Glutamatergic neuron (in vitro differentiated cells): ENCODE results near the gene ABCD3. TPM values are rescaled to one million over a fixed set of nuclear protein-coding genes. Genes with fewer than 3 reads are reported as not detected.
A peak's percentile ranks its signal among the peaks of the same experiment; 100 is the strongest.

Experiments used
- DNase-seq: peaks from one replicate; pipeline ENCODE4 v3.0.0; 2022
- H3K27ac Mint-ChIP-seq: one replicate; pipeline ENCODE4 v1.8.0; 2020; ENCODE audit warnings: mild to moderate bottlenecking, mixed read lengths, inconsistent platforms; ENCODE audit not compliant: unreplicated experiment
- H3K27me3 Mint-ChIP-seq: one replicate; pipeline ENCODE4 v1.8.0; 2020; ENCODE audit warnings: mild to moderate bottlenecking, moderate library complexity, mixed read lengths, inconsistent platforms; ENCODE audit not compliant: unreplicated experiment
- H3K36me3 Mint-ChIP-seq: one replicate; pipeline ENCODE4 v1.8.0; 2020; ENCODE audit warnings: mild to moderate bottlenecking, mixed read lengths, inconsistent platforms; ENCODE audit not compliant: unreplicated experiment
- H3K4me1 Mint-ChIP-seq: one replicate; pipeline ENCODE4 v1.8.0; 2020; ENCODE audit warnings: mild to moderate bottlenecking, low read depth, mixed read lengths, inconsistent platforms; ENCODE audit not compliant: unreplicated experiment
- H3K4me3 Mint-ChIP-seq: one replicate; pipeline ENCODE4 v1.8.0; 2020; ENCODE audit warnings: mild to moderate bottlenecking, mixed read lengths, inconsistent platforms; ENCODE audit not compliant: unreplicated experiment
- H3K9me3 Mint-ChIP-seq: one replicate; pipeline ENCODE4 v1.8.0; 2020; ENCODE audit warnings: mild to moderate bottlenecking, moderate library complexity, mixed read lengths, inconsistent platforms; ENCODE audit not compliant: unreplicated experiment
- total RNA-seq: library from RNA; stranded (reverse); fragmentation: NEBNext Ultra II Directional; extraction: Animal tissue kit (Norgen Biotek cat#: 25700); gene quantifications from one replicate; pipeline ENCODE4 v1.2.1, GENCODE V29; 2021; ENCODE audit not compliant: unreplicated experiment
- TF ChIP-seq, protein P1 (sequence below): fragments of 200-600 bp; sonication (generic); IDR thresholded peaks from one replicate; pipeline ENCODE4 v1.5.0; 2021; ENCODE audit not compliant: partially characterized antibody, unreplicated experiment

The ABCD3 gene
- total RNA-seq, 1 donor from 2014 or later, result 26.0 TPM

DNA sequence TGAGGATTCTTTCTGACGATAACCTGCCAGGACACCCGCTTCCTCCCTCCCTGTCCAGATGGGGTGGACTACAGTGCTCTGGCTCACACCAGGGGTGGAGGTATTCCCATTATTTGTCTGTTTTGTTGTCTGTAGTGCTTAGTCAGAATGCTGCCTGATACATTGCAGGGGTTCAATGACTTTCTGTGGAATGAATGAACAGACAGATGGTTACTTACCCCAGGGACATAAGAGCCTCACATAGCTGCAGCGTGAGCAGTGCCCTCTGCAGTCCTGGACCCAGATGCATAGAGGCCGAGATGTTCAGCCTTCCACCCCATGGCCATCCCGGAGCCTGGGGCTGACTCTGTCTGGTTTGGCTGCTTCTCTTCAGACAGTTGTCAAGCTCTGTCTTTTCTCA is 136.4 kb downstream of the ABCD3 start:
- DNase-seq, result peak; percentile 48
- Mint-ChIP-seq H3K9me3 (peaks cover 2% of the 10 kb centered on the region), H3K27ac (peak overlapping the region; percentile 74), H3K36me3 (no peaks in the 10 kb centered on the region), H3K4me1 (peaks cover 56% of the 10 kb centered on the region), H3K4me3 (peak overlapping the region; percentile 34), H3K27me3 (peaks cover 5% of the 10 kb centered on the region)
- TF ChIP-seq, protein P1, sequence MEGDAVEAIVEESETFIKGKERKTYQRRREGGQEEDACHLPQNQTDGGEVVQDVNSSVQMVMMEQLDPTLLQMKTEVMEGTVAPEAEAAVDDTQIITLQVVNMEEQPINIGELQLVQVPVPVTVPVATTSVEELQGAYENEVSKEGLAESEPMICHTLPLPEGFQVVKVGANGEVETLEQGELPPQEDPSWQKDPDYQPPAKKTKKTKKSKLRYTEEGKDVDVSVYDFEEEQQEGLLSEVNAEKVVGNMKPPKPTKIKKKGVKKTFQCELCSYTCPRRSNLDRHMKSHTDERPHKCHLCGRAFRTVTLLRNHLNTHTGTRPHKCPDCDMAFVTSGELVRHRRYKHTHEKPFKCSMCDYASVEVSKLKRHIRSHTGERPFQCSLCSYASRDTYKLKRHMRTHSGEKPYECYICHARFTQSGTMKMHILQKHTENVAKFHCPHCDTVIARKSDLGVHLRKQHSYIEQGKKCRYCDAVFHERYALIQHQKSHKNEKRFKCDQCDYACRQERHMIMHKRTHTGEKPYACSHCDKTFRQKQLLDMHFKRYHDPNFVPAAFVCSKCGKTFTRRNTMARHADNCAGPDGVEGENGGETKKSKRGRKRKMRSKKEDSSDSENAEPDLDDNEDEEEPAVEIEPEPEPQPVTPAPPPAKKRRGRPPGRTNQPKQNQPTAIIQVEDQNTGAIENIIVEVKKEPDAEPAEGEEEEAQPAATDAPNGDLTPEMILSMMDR, result no peak

DNA sequence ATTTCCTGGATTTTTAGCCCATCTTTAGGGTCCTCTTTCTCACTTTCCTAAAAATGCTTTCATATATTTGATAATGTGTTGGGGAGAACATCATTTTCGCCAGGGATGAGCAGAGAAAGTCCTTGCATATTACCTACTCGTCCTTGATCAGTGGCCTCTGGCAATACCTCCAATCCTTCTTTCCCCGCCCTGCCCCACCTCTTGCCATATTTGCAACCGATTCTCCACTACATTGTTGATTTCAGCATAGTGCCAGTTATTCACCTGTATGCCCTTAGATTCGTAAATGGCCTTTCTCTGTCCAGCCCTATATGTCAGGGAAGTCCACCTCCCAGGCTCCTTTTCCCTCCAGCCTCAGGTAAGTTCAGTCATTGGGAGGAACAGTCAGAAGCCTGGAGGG is 136.9 kb downstream of the ABCD3 start:
- TF ChIP-seq, protein P1, result no peak
- no peak for DNase-seq
- H3K9me3 Mint-ChIP-seq, result peaks cover 2% of the 10 kb centered on the region
- peak overlapping the region; percentile 47 for H3K4me3 Mint-ChIP-seq
- H3K27ac Mint-ChIP-seq, result peak overlapping the region; percentile 45
- H3K4me1 Mint-ChIP-seq, result peaks cover 54% of the 10 kb centered on the region
- H3K36me3 Mint-ChIP-seq, result no peaks in the 10 kb centered on the region
- H3K27me3 Mint-ChIP-seq, result peaks cover 5% of the 10 kb centered on the region

DNA sequence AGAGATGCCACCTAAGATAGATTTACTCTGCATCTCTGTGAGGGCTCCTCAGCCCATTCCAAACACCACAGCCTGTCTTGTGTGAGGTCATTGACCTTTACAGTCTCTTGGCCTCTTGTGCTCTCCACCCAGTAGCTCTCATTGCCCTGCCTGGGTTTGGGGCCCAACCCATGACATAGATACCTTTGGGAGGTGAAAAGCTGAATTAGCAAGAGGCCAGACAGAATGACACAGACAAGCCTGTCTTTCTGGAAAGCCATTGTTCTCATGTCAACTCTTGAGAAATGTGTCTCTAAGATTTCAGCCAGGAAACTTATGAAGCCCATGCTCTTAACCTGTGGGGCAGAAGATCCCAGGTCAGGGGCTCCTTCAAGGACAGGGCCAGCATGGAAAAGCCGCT is 141.7 kb downstream of the ABCD3 start:
- no peak overlapping the region for H3K27ac Mint-ChIP-seq
- H3K36me3 Mint-ChIP-seq, result peaks cover 5% of the 10 kb centered on the region
- H3K9me3 Mint-ChIP-seq, result peaks cover 3% of the 10 kb centered on the region
- TF ChIP-seq, protein P1, result no peak
- H3K4me3 Mint-ChIP-seq, result no peak overlapping the region
- no peak for DNase-seq
- H3K27me3 Mint-ChIP-seq, result peaks cover 3% of the 10 kb centered on the region
- peaks cover 11% of the 10 kb centered on the region for H3K4me1 Mint-ChIP-seq

DNA sequence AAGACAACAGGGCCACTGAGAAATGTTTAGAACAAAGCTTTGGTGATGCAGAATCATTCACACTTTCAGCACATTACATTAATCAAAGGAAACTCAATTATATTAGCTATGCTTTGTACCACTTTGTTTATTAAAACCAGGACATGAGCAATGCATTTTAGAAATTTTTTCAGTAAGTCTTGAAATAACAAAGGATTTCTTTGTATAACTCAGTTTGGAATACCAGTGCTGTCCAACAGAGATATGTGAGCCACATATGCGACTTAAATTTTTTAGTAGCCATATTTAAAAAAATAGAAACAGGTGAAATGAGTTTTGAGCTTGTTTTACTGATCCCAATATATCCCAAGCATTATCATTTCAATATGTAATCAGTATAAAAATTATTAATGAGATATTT is 142.1 kb downstream of the ABCD3 start:
- Mint-ChIP-seq H3K27ac (no peak overlapping the region), H3K9me3 (peaks cover 3% of the 10 kb centered on the region), H3K4me3 (no peak overlapping the region), H3K4me1 (peaks cover 7% of the 10 kb centered on the region), H3K27me3 (peaks cover 3% of the 10 kb centered on the region), H3K36me3 (peaks cover 5% of the 10 kb centered on the region)
- TF ChIP-seq, protein P1, result no peak
- no peak for DNase-seq

DNA sequence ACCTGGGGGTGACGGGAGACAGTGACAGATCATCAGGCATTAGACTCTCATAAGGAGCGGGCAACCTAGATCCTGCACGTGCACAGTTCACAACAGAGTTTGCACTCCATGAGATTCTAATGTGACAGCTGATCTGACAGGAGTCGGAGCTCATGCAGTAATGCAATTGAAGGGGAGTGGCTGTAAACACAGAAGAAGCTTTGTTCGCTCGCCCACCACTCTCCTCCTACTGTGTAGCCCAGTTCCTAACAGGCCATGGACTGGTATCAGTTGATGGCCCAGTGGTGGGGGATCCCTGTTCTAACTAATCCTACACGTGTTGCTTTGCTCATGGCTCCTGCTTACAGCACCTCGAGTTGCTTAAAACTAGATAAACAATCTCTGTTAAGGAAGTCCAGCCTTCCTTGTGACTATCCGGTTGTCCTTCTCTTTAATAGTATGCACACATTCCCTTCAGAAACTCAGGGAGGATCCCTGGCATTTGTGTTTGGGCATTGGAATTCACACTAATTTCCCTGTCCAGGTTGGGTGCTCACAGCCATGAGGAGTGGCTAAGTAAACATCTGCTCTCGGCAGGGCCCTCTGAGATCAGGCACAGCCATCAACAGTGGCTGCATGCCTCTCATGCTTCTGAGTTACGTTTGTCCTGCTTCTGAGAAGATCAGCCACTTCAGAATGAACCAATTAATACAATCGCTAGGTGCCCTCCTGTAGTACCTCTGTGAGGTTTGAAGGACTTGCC is 144.5 kb downstream of the ABCD3 start:
- Mint-ChIP-seq H3K27ac (no peak overlapping the region), H3K27me3 (no peaks in the 10 kb centered on the region), H3K4me1 (peaks cover 2% of the 10 kb centered on the region), H3K36me3 (peaks cover 5% of the 10 kb centered on the region), H3K9me3 (peaks cover 2% of the 10 kb centered on the region), H3K4me3 (no peak overlapping the region)
- TF ChIP-seq, protein P1, result no peak
- no peak for DNase-seq
